BE2C (cell line): ENCODE data around the gene ZDHHC19.

Source experiments
- DNase-seq: peaks from one replicate; pipeline ENCODE4 v3.0.0-alpha.2; 2020
- H3K27me3 ChIP-seq: fragments of 250-450 bp; sonication (Bioruptor Pico); 2 replicates; pipeline ENCODE4 v1.5.1; 2020; ENCODE audit warnings: mild to moderate bottlenecking
- H3K36me3 ChIP-seq: fragments of 250-450 bp; sonication (Bioruptor Pico); 2 replicates; pipeline ENCODE4 v1.5.1; 2020; ENCODE audit warnings: mild to moderate bottlenecking
- H3K4me1 ChIP-seq: fragments of 250-450 bp; sonication (Bioruptor Pico); 2 replicates; pipeline ENCODE4 v1.5.1; 2020
- H3K4me3 ChIP-seq: 2 replicates; pipeline ENCODE4 v1.5.1; 2011; ENCODE audit warnings: low read depth, low read length
- H3K9me3 ChIP-seq: fragments of 250-450 bp; sonication (Bioruptor Pico); 2 replicates; pipeline ENCODE4 v1.5.1; 2020
- TF ChIP-seq, protein P1 (sequence below): IDR thresholded peaks from 2 replicates; pipeline ENCODE4 v1.5.1; 2012; ENCODE audit warnings: mild to moderate bottlenecking, low read depth, low read length

ZDHHC19 gene

DNA sequence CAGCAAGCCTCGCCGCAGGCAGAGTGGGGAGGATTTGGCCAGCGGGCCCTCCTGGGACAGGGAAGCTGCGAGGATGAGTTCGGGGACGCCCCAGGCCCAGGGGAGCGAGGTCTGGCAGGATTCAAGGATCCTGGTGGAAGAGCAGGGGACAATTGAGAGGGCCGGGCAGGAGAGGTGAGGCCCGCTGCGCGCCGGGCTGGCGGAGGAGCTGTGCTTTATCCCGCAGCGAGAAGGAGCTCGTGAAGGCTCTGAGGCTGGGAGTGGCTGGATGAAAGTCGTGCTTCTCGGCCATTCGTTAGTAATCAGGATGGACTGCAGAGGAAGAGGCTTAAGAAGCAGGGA lies 8.7 kb upstream of the ZDHHC19 start:
- Histone ChIP-seq H3K4me1 (no peaks in the 10 kb centered on the region), H3K4me3 (no peak overlapping the region), H3K9me3 (no peaks in the 10 kb centered on the region), H3K36me3 (no peaks in the 10 kb centered on the region), H3K27me3 (no peaks in the 10 kb centered on the region)
- no peak for DNase-seq
- TF ChIP-seq, protein P1, sequence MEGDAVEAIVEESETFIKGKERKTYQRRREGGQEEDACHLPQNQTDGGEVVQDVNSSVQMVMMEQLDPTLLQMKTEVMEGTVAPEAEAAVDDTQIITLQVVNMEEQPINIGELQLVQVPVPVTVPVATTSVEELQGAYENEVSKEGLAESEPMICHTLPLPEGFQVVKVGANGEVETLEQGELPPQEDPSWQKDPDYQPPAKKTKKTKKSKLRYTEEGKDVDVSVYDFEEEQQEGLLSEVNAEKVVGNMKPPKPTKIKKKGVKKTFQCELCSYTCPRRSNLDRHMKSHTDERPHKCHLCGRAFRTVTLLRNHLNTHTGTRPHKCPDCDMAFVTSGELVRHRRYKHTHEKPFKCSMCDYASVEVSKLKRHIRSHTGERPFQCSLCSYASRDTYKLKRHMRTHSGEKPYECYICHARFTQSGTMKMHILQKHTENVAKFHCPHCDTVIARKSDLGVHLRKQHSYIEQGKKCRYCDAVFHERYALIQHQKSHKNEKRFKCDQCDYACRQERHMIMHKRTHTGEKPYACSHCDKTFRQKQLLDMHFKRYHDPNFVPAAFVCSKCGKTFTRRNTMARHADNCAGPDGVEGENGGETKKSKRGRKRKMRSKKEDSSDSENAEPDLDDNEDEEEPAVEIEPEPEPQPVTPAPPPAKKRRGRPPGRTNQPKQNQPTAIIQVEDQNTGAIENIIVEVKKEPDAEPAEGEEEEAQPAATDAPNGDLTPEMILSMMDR = no peak

DNA sequence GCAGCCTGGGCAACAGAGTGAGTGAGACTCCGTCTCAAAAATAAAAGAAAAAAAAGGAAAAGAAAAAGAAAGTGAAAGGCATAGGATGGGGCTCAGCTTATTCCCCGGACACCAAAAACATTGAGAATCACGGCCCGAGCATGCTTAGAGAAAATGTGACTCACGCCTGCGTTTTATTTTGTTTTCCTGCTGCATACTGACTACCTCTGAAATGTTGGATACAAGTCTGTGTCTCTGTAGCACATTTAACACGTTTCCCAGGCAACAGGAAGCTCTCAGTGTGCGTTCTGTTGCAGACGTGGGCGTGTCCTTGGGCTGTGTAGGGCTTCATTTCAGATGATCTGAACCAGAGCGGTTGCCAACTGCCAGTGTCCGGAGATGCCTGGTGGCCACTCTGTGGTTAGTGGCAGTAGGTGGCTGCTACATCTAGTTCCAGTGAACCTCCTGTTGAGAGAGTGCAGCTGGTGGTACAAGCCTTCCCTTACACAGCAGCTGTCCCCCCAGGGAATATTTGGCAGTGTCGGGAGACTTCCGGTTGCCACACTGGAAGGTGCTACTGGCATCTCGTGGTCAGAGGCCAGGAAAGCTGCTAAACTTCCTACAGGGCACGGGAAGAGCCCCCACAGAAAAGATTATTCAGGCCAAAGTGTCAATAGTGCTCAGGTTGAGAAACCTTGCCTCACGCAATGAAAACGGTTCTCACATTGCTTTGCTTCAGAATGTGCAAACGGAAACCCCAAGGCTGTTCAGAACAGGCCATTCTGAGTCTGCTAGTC lies 8.2 kb upstream of the ZDHHC19 start:
- Histone ChIP-seq H3K9me3 (no peaks in the 10 kb centered on the region), H3K4me1 (no peaks in the 10 kb centered on the region), H3K36me3 (no peaks in the 10 kb centered on the region), H3K27me3 (no peaks in the 10 kb centered on the region), H3K4me3 (peak overlapping the region; percentile 12)
- DNase-seq = peak; percentile 70
- TF ChIP-seq, protein P1 = no peak

GRCh38 chr3:196218155-196218712 lies 7.0 kb upstream of the ZDHHC19 start:
- Histone ChIP-seq H3K27me3 (no peaks in the 10 kb centered on the region), H3K4me3 (no peak overlapping the region), H3K36me3 (no peaks in the 10 kb centered on the region), H3K4me1 (no peaks in the 10 kb centered on the region), H3K9me3 (no peaks in the 10 kb centered on the region)
- no peak for DNase-seq
- TF ChIP-seq, protein P1 = no peak

DNA sequence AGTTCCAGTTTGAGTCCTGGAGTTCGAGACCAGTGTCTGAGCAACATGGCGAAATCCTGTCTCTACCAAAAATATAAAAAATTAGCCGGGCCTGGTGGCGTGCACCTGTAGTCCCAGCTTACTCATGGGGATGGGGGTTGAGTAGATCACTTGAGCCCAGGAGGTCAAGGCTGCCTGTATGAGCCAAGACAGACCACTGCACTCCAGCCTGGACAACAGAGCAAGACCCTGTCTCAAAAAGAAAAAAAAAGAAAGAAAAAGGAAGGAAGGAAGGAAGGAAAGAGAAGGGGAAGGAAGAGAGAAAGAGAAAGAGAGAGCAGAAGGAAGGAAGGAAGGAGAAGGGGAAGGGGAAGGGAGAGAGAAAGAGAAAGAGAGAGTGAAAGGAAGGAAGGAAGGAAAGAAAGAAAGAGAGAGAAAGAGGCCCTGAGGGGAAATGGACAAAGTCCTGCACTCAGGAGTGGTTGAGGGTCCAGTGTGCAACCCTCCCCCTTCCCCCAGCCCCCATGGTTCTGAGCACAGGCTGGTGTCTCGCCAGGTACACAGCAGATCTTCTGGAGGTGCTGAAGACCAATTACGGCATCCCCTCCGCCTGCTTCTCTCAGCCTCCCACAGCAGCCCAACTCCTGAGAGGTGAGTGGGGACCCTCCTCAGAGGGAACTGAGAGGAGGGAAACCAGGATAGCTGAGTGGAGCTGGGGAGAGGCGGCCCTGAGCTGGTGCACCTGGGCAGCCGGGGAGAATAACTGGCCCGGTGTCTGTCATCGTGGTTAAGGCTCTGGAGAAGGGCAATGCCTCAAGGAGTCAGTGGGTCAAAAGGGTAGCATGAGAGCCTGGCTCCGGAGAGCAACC lies 6.3 kb upstream of the ZDHHC19 start:
- Histone ChIP-seq H3K9me3 (no peaks in the 10 kb centered on the region), H3K4me1 (no peaks in the 10 kb centered on the region), H3K27me3 (no peaks in the 10 kb centered on the region), H3K36me3 (no peaks in the 10 kb centered on the region), H3K4me3 (no peak overlapping the region)
- DNase-seq = no peak
- TF ChIP-seq, protein P1 = no peak

- H3K36me3 ChIP-seq = no peaks in the 10 kb centered on the region
- no peaks in the 10 kb centered on the region for H3K27me3 ChIP-seq
- TF ChIP-seq, protein P1 = no peak
- no peaks in the 10 kb centered on the region for H3K4me1 ChIP-seq
- DNase-seq = no peak
- no peaks in the 10 kb centered on the region for H3K9me3 ChIP-seq
- H3K4me3 ChIP-seq = no peak overlapping the region
These were observed 5.5 kb upstream of the ZDHHC19 start for GRCh38 chr3:196216681-196217211.
